Activated CD4-positive, CD25-positive, alpha-beta regulatory T cell treated with anti-CD3 and anti-CD28 coated beads, Interleukin-2, amount 50 U/mL, for 16 hours (primary cell): ENCODE measurements around the gene NOXA1.
A peak's percentile ranks its signal among the peaks of the same experiment; 100 is the strongest.
"Not testable (repeated sequence)": the region's sequence is repeated elsewhere in the genome, so short reads cannot be mapped to it uniquely, and the experiment has no call there.

Source experiments
- DNase-seq: peaks from one replicate; pipeline ENCODE4 v3.0.0-alpha.2; 2020; ENCODE audit warnings: low read depth, low spot score

The NOXA1 gene

GRCh38 chr9:137439158-137439714, 16.0 kb downstream of the NOXA1 start:
- no peak for DNase-seq

- DNase-seq, result no peak
Measured at GRCh38 chr9:137441289-137441934, 18.2 kb downstream of the NOXA1 start, which contains the start of gene ENTPD8. TSS of gene ENTPD8 (minus strand) at chr9:137441357. CDS start at chr9:137438285, 3,072 bp downstream.

GRCh38 chr9:137441935-137442321, 18.7 kb downstream of the NOXA1 start:
- DNase-seq, result no peak

- DNase-seq, result no peak
Measured at GRCh38 chr9:137444106-137444790, 21.1 kb downstream of the NOXA1 start.

- peak; percentile 82 for DNase-seq
Measured at GRCh38 chr9:137445275-137445807, 22.1 kb downstream of the NOXA1 start.

- no peak for DNase-seq
Measured at GRCh38 chr9:137445930-137446431, 22.8 kb downstream of the NOXA1 start.

- DNase-seq, result no peak
Measured at GRCh38 chr9:137446851-137447471, 23.8 kb downstream of the NOXA1 start.

- DNase-seq, result no peak
Measured at GRCh38 chr9:137447722-137448601, 24.8 kb downstream of the NOXA1 start.

- no peak for DNase-seq
Measured at GRCh38 chr9:137448602-137448962, 25.4 kb downstream of the NOXA1 start.

GRCh38 chr9:137449081-137449844, 26.1 kb downstream of the NOXA1 start:
- DNase-seq, result no peak

GRCh38 chr9:137449931-137450538, 26.8 kb downstream of the NOXA1 start:
- DNase-seq, result no peak

- DNase-seq, result not testable (repeated sequence)
Measured at GRCh38 chr9:137450539-137451222, 27.5 kb downstream of the NOXA1 start.

GRCh38 chr9:137451264-137452005, 28.2 kb downstream of the NOXA1 start:
- DNase-seq, result not testable (repeated sequence)

- DNase-seq, result no peak
Measured at GRCh38 chr9:137452006-137452760, 29.0 kb downstream of the NOXA1 start.

GRCh38 chr9:137452761-137453642, 29.8 kb downstream of the NOXA1 start:
- DNase-seq, result no peak

GRCh38 chr9:137453643-137454081, 30.5 kb downstream of the NOXA1 start:
- no peak for DNase-seq

- no peak for DNase-seq
Measured at GRCh38 chr9:137454145-137454596, 31.0 kb downstream of the NOXA1 start.
